Endothelial cell of umbilical vein (primary cell): Measurements from ENCODE around the gene RAB11FIP2. TPM values are rescaled to one million over a fixed set of nuclear protein-coding genes. Genes with fewer than 3 reads are reported as not detected.

Source experiments
- BruUV-seq: library from RNA; stranded (reverse); fragments of 400-500 nt; replicated peaks from 2 replicates; lab custom pipeline; 2021; lab: Mats Ljungman, UMichigan
- CTCF ChIA-PET: fragments of 300-600, 350-600 bp; sonication (Branson Sonifier 250); formaldehyde crosslinking; loops from one replicate; lab custom pipeline; 2021; ENCODE audit warnings: antibody characterized with exemption, inconsistent platforms; lab: Charles Lee
- POLR2A ChIA-PET: fragments of 300-600, 350-600 bp; sonication (Branson Sonifier 250); formaldehyde crosslinking; loops from one replicate; lab custom pipeline; 2021; ENCODE audit warnings: antibody characterized with exemption, inconsistent platforms; lab: Charles Lee
- DNase-seq: peaks from one replicate; pipeline ENCODE4 v3.0.0-alpha.2; 2011; ENCODE audit warnings: low read depth, low spot score
- FAIRE-seq: peaks from 2 replicates; lab custom pipeline; 2011; peaks lifted over from hg19 to GRCh38; lab: Jason Lieb, UNC
- H2AFZ ChIP-seq: 2 replicates; pipeline ENCODE4 v1.6.0; 2012; ENCODE audit warnings: low read depth, low read length, control low read depth, inconsistent platforms
- H3K27ac ChIP-seq: 2 replicates; pipeline ENCODE4 v1.5.1; 2011; ENCODE audit warnings: low read depth, mild to moderate bottlenecking, control low read depth, low read length, moderate library complexity; ENCODE audit not compliant: insufficient read depth
- H3K27me3 ChIP-seq, 2 experiments: 2 replicates each; pipeline versions ENCODE4 v1.6.0 to v1.6.1; 2011; ENCODE audit warnings: low read length in 2 of 2, mixed read lengths in 1 of 2; ENCODE audit not compliant: control insufficient read depth in 2 of 2, insufficient read depth in 2 of 2
- H3K36me3 ChIP-seq, 2 experiments: 2 replicates in 1 of 2; 3 replicates in 1 of 2; pipeline ENCODE4 v1.5.1; 2011; ENCODE audit warnings: low read length in 2 of 2, mild to moderate bottlenecking in 1 of 2, moderate library complexity in 1 of 2; ENCODE audit not compliant: control insufficient read depth in 2 of 2, insufficient read depth in 2 of 2; ENCODE audit errors: extremely low read depth in 1 of 2
- H3K4me1 ChIP-seq: 3 replicates; pipeline ENCODE4 v1.5.1; 2011; ENCODE audit warnings: mild to moderate bottlenecking, low read length; ENCODE audit not compliant: control insufficient read depth, insufficient read depth; ENCODE audit errors: extremely low read depth
- H3K4me2 ChIP-seq: 2 replicates; pipeline ENCODE4 v1.6.1; 2011; ENCODE audit warnings: low read length, control low read depth, mixed read lengths; ENCODE audit not compliant: insufficient read depth
- H3K4me3 ChIP-seq, 3 experiments: fragments of 200-600 bp in 1 of 3; sonication (generic), shearing (Covaris generic) in 1 of 3; replicated peaks in 1 of 3; 2 replicates each; pipeline ENCODE4 v1.5.1; 2011 to 2016; ENCODE audit warnings: control low read depth in 3 of 3, low read length in 3 of 3, mild to moderate bottlenecking in 2 of 3, inconsistent platforms in 1 of 3, low read depth in 1 of 3, moderate library complexity in 1 of 3; ENCODE audit not compliant: insufficient read depth in 1 of 3
- H3K79me2 ChIP-seq: 2 replicates; pipeline ENCODE4 v1.6.0; 2012; ENCODE audit warnings: low read length, inconsistent platforms; ENCODE audit not compliant: control insufficient read depth, insufficient read depth
- H3K9ac ChIP-seq: replicated peaks from 2 replicates; pipeline ENCODE3; 2011; ENCODE audit warnings: low read length, control low read depth; ENCODE audit not compliant: insufficient read depth; ENCODE audit errors: extremely low read depth
- H3K9me1 ChIP-seq: replicated peaks from 3 replicates; pipeline ENCODE4 v1.6.0; 2011; ENCODE audit warnings: mild to moderate bottlenecking, low read length; ENCODE audit not compliant: control insufficient read depth, insufficient read depth; ENCODE audit errors: extremely low read depth
- H3K9me3 ChIP-seq: replicated peaks from 2 replicates; pipeline ENCODE4 v1.5.1; 2012; ENCODE audit warnings: low read length, inconsistent platforms; ENCODE audit not compliant: control insufficient read depth, insufficient read depth
- H4K20me1 ChIP-seq: replicated peaks from 2 replicates; pipeline ENCODE3; 2011; ENCODE audit warnings: mild to moderate bottlenecking, low read length; ENCODE audit not compliant: control insufficient read depth, insufficient read depth; ENCODE audit errors: extremely low read depth
- CTCF ChIP-seq, 2 donors: IDR thresholded peaks; 1 replicate in 1 of 2; 2 replicates in 1 of 2; pipeline ENCODE4 v1.5.1; 2011; ENCODE audit warnings: low read length in 2 of 2, mild to moderate bottlenecking in 2 of 2, moderate library complexity in 2 of 2, control low read depth in 1 of 2, inconsistent platforms in 1 of 2, low read depth in 1 of 2; ENCODE audit not compliant: insufficient read depth in 1 of 2; ENCODE audit errors: extremely low read depth in 1 of 2
- EZH2 ChIP-seq: IDR thresholded peaks from 2 replicates; pipeline ENCODE4 v1.6.1; 2012; ENCODE audit warnings: borderline replicate concordance, low read depth, mild to moderate bottlenecking, moderate library complexity, low read length, inconsistent platforms; ENCODE audit not compliant: severe bottlenecking
- FOS ChIP-seq: IDR thresholded peaks from 2 replicates; pipeline ENCODE4 v1.6.1; 2011; ENCODE audit warnings: mild to moderate bottlenecking, low read length, moderate library complexity, borderline replicate concordance; ENCODE audit not compliant: insufficient read depth
- GATA2 ChIP-seq: IDR thresholded peaks from 2 replicates; pipeline ENCODE4 v1.7.0; 2011; ENCODE audit warnings: low read depth, mild to moderate bottlenecking, moderate library complexity, mixed read lengths, low read length; ENCODE audit not compliant: insufficient read length, insufficient read depth
- JUN ChIP-seq: IDR thresholded peaks from 2 replicates; pipeline ENCODE4 v1.6.1; 2011; ENCODE audit warnings: borderline replicate concordance, low read depth; ENCODE audit not compliant: insufficient read length, insufficient read depth
- MAX ChIP-seq: IDR thresholded peaks from 2 replicates; pipeline ENCODE4 v1.6.1; 2011; ENCODE audit not compliant: insufficient read depth, insufficient read length
- MYC ChIP-seq: IDR thresholded peaks from one replicate; pipeline ENCODE4 v1.6.1; 2011; ENCODE audit warnings: mild to moderate bottlenecking, low read depth, low read length
- POLR2A ChIP-seq: IDR thresholded peaks from 2 replicates; pipeline ENCODE4 v1.6.1; 2012; ENCODE audit warnings: low read depth, mild to moderate bottlenecking, control low read depth, low read length
- POLR2AphosphoS5 ChIP-seq: IDR thresholded peaks from 2 replicates; pipeline ENCODE4 v1.6.1; 2012; ENCODE audit warnings: low read depth, mild to moderate bottlenecking, control low read depth, low read length, moderate library complexity; ENCODE audit not compliant: insufficient read depth
- dilution Hi-C: fragments of 300-500 bp; cut with MboI; formaldehyde crosslinking; loops from one replicate; pipeline ENCODE4 v1.15.0; 2019; ENCODE audit warnings: low sequenced_read_pairs; ENCODE audit not compliant: extremely low pct_ligation_motif_present
- intact Hi-C: fragments of 100-400 bp; cut with micrococcal nuclease; formaldehyde crosslinking; loops from one replicate; pipeline ENCODE4 v1.10.0; 2022
- polyA plus RNA-seq, 4 experiments: library from polyadenylated mRNA; depleted of rRNA in 3 of 4; stranded (reverse) in 3 of 4; unstranded in 1 of 4; fragments of >200 nt; gene quantifications; 2 replicates each; pipeline versions ENCODE4 v1.2.1 to v1.2.3, GENCODE V29; 2011 to 2012; ENCODE audit warnings: missing spikeins in 1 of 4
- total RNA-seq: library from RNA; stranded (reverse); gene quantifications from 2 replicates; pipeline ENCODE4 v1.2.3, GENCODE V29; 2021

The RAB11FIP2 gene
- total and polyA plus RNA-seq, 2 donors (not counting 3 experiments of a cell fraction or from before 2014, with no cell fraction given) = 1.9 to 8.6 TPM

GRCh38 chr10:118031351-118032075 lies 15.2 kb downstream of the RAB11FIP2 start:
- Histone ChIP-seq H3K36me3 (peaks cover 0 to 3% of the 10 kb centered on the region in 2 experiments), H3K4me2 (no peak overlapping the region), H3K79me2 (no peaks in the 10 kb centered on the region), H2AFZ (no peak overlapping the region), H3K27me3 (no peaks in the 10 kb centered on the region), H3K4me1 (peaks cover 3% of the 10 kb centered on the region), H3K27ac (no peak overlapping the region), H3K4me3 (no peak overlapping the region), H3K9me3 (no peaks in the 10 kb centered on the region), H4K20me1 (no peaks in the 10 kb centered on the region), H3K9me1 (no peaks in the 10 kb centered on the region), H3K9ac (no peak overlapping the region)
- dilution Hi-C loops = no loop called here
- intact Hi-C loops = loop anchor here (1.0 kb wide), 1 partner anchor 10 kb away; no protein-coding TSS in a partner anchor
- CTCF ChIA-PET = interaction anchor here (1.4 kb wide), 2 partner anchors 17 to 392 kb away, joined by 3 read pairs; no protein-coding TSS in a partner anchor
- DNase-seq (no peak), FAIRE-seq (no peak)
- POLR2A ChIA-PET = no interaction called here
- no TSS peak for BruUV-seq
- TF ChIP-seq GATA2 (no peak), MYC (no peak), POLR2A (no peak), MAX (no peak), EZH2 (no peak), CTCF (IDR thresholded peaks at IDR 0.05; ENCODE audit: extremely low read depth in 1 of 2, insufficient read depth in 1 of 2, low read depth in 1 of 2, low read length in 2 of 2) (no peak), FOS (no peak), JUN (no peak), POLR2AphosphoS5 (no peak)
